Kidney (tissue), 14 donors: ENCODE results near the gene PITX1. TPM values are rescaled to one million over a fixed set of nuclear protein-coding genes. Genes with fewer than 3 reads are reported as not detected.

ENCODE experiments used
- DNase-seq, 5 donors: peaks; one replicate each; pipeline ENCODE4 v3.0.0-alpha.2; 2013 to 2020
- FAIRE-seq: peaks from 2 replicates; lab custom pipeline; 2012; peaks lifted over from hg19 to GRCh38; lab: Jason Lieb, UNC
- H3K27ac ChIP-seq, 2 donors: one replicate each; pipeline ENCODE4 v1.7.0; 2013; ENCODE audit warnings: low read depth in 2 of 2, low read length in 2 of 2, inconsistent platforms in 1 of 2
- H3K27me3 ChIP-seq: one replicate; pipeline ENCODE4 v1.7.1; 2013; ENCODE audit warnings: low read length, inconsistent platforms; ENCODE audit not compliant: control insufficient read depth, insufficient read depth
- H3K36me3 ChIP-seq, 3 donors: one replicate each; pipeline versions ENCODE4 v1.7.0 to v1.7.1; 2013; ENCODE audit warnings: low read length in 3 of 3, control low read depth in 1 of 3, inconsistent platforms in 1 of 3; ENCODE audit not compliant: insufficient read depth in 3 of 3, control insufficient read depth in 2 of 3
- H3K4me1 ChIP-seq, 3 donors: one replicate each; pipeline versions ENCODE4 v1.7.0 to v1.7.1; 2013; ENCODE audit warnings: low read length in 3 of 3, inconsistent platforms in 1 of 3, low read depth in 1 of 3; ENCODE audit not compliant: control insufficient read depth in 2 of 3, insufficient read depth in 2 of 3
- H3K4me3 ChIP-seq, 3 donors: one replicate each; pipeline versions ENCODE4 v1.7.0 to v1.8.1; 2013; ENCODE audit warnings: low read length in 3 of 3, control low read depth in 1 of 3, inconsistent platforms in 1 of 3
- H3K9ac ChIP-seq, 3 donors: one replicate each; pipeline versions ENCODE4 v1.7.0 to v1.7.1; 2013; ENCODE audit warnings: low read length in 3 of 3, control low read depth in 1 of 3, inconsistent platforms in 1 of 3
- H3K9me3 ChIP-seq, 3 donors: one replicate each; pipeline versions ENCODE4 v1.7.0 to v1.7.1; 2013; ENCODE audit warnings: low read length in 3 of 3, control low read depth in 1 of 3, inconsistent platforms in 1 of 3; ENCODE audit not compliant: control insufficient read depth in 2 of 3, insufficient read depth in 1 of 3
- CTCF ChIP-seq: IDR thresholded peaks from 3 replicates; pipeline ENCODE4 v1.5.1; 2012; ENCODE audit warnings: mild to moderate bottlenecking, moderate library complexity, borderline replicate concordance; ENCODE audit not compliant: insufficient read depth; ENCODE audit errors: extremely low read depth
- intact Hi-C: fragments of 100-400 bp; cut with DNase I; formaldehyde crosslinking; loops from one replicate; pipeline ENCODE4 v1.11.1; 2022
- polyA plus RNA-seq: library from polyadenylated mRNA; stranded (reverse); fragments of 350-450 nt; fragmentation: Illumina TruSeq; extraction: RNeasy Lipid Tissue Mini Kit (QIAGEN cat#74804); gene quantifications from one replicate; pipeline ENCODE4 v1.2.3, GENCODE V29; 2014; ENCODE audit warnings: low read depth, low replicate concordance; ENCODE audit not compliant: insufficient read depth
- total RNA-seq: library from RNA; stranded (reverse); fragmentation: NEBNext Ultra II Directional; extraction: Animal tissue kit (Norgen Biotek cat#: 25700); gene quantifications from one replicate; pipeline ENCODE4 v1.2.1, GENCODE V29; 2021
- donor health status: control.
- donor health status: control.
- donor health status: control.
- donor health status: control.
- donor health status: control.
- donor health status: DM: yes; HTN: yes; CAD: no.
- donor health status: Normal renal cell carcinoma (clear cell type).

PITX1 gene
- total and polyA plus RNA-seq, 2 donors from 2014 or later = not detected

GRCh38 chr5:135058331-135058732 lies 24.3 kb upstream of the PITX1 start:
- H3K9ac ChIP-seq = no peak overlapping the region
- no peaks in the 10 kb centered on the region for H3K36me3 ChIP-seq
- no peaks in the 10 kb centered on the region for H3K4me1 ChIP-seq
- FAIRE-seq = no peak
- DNase-seq = peak in 1 of 5 donors; percentile 32
- no peaks in the 10 kb centered on the region for H3K9me3 ChIP-seq
- no peak overlapping the region for H3K4me3 ChIP-seq
- H3K27me3 ChIP-seq = no peaks in the 10 kb centered on the region
- TF ChIP-seq CTCF = no peak
- intact Hi-C loops = no loop called here
- H3K27ac ChIP-seq = no peak overlapping the region

DNA sequence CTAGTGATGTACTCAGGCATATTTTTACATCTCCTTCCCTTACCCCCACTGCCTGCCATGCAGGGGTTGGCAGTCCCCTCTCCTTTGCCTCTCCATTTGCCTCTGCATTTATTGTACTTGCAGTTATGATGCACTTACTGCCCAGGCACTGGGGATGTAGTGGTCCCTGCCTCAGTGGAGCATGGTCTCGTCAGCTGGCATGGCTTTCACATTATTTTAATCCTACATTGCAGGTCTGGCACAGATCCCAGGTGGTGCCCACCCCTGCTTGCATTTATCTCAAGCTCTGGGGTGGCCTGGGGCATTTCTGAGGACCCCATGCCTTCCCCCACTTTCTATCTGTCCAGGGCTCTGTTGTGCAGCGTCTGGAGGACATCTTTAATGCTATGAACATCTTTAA lies 23.2 kb upstream of the PITX1 start:
- Histone ChIP-seq H3K9me3 (no peaks in the 10 kb centered on the region), H3K36me3 (no peaks in the 10 kb centered on the region), H3K4me1 (no peaks in the 10 kb centered on the region), H3K4me3 (no peak overlapping the region), H3K9ac (no peak overlapping the region), H3K27ac (no peak overlapping the region), H3K27me3 (peaks cover 4% of the 10 kb centered on the region)
- DNase-seq (peak in 1 of 5 donors; percentile 10), FAIRE-seq (no peak)
- no peak for TF ChIP-seq CTCF
- intact Hi-C loops = no loop called here

- Histone ChIP-seq H3K27ac (no peak overlapping the region), H3K9me3 (no peaks in the 10 kb centered on the region), H3K9ac (no peak overlapping the region), H3K4me3 (no peak overlapping the region), H3K4me1 (no peaks in the 10 kb centered on the region), H3K36me3 (no peaks in the 10 kb centered on the region), H3K27me3 (peaks cover 12% of the 10 kb centered on the region)
- intact Hi-C loops = no loop called here
- TF ChIP-seq CTCF = no peak
- no peak for FAIRE-seq
- no peak for DNase-seq
Measured at GRCh38 chr5:135056316-135057030, 22.4 kb upstream of the PITX1 start.
